SW 1271 (cell line): ENCODE measurements around the gene ABI1.

Experiments
- DNase-seq, 2 experiments: peaks; one replicate each; lab custom pipeline; 2025; lab: John Stamatoyannopoulos, UW

The ABI1 gene

DNA sequence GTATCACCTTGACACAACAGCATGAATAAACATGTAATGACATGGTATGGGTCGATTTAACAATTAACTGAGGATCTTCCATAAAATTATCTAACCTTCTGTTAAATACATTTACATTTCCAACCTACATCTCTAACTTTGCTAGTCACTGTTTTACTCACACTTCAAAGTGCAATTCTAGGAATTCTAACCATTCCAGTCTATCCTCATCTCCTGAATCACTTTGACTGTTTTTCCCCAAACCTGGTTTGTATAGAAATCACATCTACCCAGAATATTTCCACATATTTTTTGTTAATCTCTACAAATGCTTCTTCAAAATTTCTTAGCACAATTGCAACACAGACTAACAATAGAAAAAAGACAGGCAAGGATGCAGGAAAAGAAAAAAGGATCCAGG is 6.2 kb downstream of the ABI1 start:
- no peak for DNase-seq

DNA sequence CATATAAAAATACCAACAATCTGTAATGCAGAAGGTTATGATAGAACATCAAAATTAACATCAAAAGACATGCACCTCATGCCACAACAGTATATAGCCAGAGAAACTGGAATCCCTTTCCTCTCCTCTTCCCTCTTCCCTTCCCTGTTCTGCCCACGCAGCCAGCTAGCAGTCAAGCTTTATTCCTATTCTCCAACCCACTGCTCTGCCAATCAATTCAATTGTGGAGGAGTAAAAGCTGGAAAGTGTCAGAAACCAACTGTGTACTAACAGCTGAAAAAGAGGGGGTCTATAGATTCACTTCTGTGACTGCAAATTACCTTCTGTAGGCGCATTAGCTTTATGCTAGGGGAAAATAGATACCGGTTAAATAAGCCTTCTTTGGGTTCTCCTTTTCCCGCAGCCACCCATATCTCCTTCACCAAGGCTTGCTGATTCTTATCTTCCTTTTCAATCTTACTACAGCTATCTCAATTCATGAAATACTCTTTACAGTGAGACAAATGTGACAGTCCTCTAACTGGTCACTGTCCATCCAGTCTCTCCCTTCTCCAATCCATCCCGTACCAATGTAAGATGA is 16.3 kb downstream of the ABI1 start:
- no peak for DNase-seq

DNA sequence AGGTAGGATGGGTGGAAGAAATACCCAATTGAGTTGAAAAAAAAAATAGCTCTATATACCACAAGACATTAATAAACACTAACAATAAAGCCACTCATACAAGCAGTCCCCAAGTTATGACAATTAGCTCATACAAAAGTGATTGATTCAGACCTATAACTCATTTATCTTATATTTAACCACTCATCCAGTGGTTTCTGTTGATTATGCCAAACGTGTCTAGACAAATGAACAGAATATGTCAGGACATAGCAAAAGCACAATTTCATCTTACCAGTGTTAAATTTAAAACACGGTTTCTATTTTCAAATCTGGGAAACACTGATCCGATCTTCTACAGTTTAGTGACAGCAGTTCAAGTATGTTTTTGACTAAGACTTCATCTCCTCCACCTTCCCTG is 17.0 kb downstream of the ABI1 start:
- DNase-seq, result no peak

DNA sequence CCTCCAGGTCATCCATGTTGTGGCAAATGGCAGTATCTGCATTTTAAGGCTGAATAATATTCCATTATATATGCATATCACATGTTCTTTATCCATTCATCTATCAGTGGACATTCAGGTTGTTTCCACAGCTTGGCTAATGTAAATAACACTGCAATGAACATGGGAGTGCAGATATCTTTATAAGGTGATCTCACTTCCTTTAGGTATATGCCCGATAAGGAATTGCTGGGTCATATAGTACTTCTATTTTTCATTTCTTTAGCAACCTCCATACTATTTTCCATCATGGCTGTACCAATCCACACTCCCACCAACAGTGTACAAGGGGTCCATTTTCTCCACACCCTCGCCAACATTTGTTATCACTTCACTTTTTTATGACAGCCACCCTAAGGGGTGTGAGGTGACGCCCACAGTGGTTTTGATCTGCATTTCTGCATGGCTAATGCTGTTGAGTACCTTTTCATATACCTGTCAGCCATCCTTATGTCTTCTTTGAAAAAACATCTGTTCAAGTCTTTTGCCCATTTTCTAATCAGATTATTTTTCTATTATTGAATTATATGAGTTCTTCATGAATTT is 18.9 kb downstream of the ABI1 start:
- no peak for DNase-seq

DNA sequence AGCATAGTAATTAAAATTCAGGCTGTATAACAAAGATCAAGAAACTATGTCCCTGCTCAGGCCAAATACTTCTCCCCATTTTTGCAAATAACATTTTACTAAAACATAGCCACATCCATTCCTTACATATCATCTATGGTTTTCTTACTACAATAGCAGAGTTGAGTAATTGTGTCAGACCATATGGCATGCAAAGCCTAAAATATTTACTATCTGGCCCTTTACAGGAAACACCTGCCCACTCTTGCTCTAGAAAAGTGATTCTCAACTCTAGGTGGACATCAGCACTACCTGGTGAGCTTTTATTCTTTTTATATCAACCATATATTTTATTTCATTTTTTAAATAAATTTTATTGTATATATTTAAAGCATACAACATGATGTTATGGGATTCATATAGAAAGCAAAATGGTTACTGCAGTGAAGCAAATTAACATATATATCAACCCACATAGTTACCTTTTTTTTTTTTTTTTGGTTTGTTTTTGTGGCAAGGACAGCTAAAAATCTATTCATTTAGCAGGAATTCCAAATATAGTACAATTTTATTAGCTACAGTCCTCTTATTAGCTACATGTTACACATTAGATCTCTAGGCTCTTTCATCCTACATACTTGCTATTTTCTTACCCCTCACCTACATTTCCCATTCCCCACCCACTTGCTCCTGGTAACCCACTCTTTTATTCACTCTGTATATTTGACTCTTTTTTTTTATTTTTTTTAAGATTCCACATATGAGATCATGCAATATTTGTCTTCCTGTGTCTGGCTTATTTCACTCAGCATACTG is 19.6 kb downstream of the ABI1 start:
- no peak for DNase-seq

DNA sequence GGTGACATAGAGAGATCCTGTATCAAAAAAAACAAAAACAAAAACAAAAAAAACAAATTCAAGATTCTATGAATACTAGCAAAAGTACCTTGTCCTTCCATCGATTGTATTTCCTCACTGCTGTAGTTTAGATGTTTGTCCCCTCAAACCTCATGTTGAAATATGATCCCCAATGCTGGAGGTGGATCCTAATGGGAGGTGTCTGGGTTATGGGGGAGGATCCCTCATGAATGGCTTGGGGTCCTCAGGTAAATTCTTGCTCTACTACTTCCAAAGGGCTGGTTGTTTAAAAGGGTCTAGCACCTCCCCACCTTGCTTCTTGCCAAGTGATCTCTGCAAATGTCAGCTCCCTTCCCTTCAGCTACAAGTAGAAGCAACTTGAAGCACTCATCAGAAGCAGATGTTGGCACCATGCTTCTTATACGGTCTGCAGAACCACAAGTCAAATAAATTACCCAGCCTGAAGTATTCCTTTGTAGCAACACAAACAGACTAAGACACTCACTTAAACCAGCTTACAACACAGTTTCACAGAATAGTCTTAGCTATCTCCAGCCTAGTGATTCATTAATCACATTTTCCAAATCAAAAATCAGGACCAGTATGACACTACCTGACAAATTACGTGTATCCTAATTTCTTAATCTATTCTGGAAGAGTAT is 20.7 kb downstream of the ABI1 start:
- DNase-seq, result no peak

DNA sequence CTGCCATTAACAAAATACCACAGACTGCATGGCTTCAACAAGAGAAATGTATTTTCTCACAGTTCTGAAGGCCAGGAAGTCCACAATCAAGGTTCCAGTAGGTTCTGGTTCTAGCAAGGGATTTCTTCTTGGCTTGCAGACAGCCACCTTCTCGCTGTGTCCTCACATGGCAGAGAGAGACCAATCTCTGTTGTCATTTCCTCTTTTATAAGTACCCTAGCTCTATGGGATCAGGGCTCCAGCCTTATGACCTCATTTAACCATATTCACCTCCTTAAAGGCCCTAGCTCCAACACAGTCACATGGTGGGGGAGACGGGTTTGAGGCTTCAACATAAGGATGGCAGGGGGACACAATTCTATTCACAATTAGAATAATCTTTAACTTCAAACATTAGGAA is 23.6 kb downstream of the ABI1 start:
- no peak for DNase-seq

DNA sequence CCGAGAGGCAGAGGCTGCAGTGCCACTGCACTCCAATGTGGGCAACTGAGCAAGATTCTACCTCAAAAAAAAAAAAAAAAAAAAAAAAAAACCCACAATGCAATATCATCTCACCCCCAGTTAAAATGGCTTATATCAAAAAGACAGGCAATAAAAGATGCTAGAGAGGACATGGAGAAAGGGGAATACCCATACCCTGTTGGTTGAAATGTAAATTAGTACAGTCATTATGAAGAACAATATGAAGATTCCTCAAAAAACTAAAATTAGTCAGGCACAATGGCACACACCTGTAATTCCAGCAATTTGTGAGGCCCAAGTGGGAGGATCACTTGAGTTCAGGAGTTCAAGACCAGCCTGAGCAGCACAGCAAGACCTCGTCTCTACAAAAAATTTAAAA is 25.7 kb downstream of the ABI1 start:
- no peak for DNase-seq

DNA sequence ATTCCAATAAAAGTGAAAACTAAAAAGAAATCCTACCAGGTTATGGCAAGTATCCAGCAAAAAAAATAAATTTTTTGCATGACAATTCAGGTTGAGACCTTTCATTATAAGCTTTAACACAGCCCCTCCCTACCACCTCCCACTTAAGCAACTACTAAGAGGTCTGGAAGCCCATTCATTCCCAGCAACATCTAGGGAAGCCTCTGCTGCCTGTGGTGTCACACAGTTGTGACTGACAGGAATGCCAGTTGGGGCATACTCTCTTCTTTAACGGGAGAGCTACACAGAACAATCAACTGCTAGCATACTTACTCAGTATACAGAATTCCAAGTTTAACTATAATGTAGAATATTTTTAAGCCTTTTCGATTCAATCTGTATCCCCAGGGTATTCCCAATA is 27.8 kb downstream of the ABI1 start:
- DNase-seq, result no peak

DNA sequence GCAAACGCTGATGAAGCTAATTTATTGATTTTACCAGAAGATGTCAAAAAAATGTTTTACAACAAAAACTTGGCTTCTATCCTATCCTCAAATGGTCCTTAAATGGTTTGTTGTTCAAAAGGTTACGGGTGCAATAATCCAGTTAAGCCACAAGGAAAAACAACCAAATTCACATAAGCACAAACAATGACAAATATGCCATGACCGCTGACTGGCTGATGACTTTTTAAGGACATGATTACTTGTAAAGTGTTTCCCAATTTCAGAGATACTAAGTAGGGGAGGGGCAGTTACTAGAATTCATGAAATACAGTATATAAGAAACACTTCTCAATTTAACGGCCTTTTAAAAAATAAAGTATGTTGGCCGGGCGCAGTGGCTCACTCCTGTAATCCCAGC is 28.8 kb downstream of the ABI1 start:
- no peak for DNase-seq

DNA sequence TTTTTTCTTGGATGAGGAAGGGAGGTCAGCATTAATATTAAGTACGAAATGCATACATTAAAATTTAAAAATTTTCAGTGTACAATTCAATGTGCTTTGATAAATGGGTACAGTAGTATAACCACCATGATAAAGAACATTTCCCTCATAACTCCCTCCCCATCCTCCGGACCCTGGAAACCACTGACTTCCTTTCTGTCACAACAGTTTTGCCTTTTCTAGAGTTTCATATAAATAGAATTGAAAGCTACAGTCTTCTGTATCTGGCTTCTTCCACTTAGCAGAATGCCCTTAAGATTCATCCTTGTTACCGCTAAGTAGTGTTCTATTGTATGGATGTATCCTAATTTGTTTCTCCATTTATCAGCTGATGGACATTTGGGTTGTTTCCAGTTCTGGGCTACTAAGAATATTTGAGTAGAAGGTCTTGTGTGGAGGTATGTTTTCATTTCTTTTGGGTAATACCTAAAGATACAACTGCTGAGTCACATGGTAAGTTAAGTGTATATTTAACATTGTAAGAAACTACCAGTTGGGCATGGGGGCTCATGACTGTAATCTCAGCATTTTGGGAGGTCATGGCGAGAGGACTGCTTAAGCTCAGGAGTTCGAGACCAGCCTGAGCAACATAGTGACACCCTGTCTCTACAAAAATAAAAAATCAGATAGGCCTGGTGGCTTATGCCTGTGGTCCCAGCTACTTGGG is 30.8 kb downstream of the ABI1 start:
- no peak for DNase-seq

DNA sequence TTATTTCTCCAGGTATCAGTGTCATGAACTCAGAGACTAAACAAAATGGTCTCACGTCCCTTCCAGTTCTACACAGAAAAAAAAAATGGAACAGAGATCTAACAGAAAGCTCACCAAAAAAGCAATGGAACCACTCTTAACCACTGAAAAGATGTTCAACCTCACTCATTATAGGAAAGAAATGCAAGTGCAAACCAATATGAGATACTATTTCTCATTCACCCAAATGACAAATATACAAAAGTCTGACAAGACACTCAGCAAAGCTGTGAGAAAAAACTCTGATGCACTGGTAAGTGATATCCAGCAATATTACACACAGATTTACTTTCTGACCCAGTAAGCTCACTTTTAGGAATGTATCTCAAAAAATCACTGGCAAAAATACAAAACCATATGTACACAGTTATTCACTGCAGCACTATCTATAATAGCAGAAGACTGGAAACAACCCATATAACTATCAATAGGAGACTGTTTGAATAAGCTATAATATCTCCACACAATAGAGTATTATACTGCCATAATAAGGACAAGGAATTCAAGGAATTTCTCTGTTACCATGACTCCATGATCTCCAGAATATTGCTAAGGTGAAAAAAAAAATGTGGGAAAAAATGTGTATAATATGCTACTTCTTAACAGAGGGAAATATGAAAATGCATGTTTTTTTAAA is 36.6 kb downstream of the ABI1 start:
- DNase-seq, result no peak

DNA sequence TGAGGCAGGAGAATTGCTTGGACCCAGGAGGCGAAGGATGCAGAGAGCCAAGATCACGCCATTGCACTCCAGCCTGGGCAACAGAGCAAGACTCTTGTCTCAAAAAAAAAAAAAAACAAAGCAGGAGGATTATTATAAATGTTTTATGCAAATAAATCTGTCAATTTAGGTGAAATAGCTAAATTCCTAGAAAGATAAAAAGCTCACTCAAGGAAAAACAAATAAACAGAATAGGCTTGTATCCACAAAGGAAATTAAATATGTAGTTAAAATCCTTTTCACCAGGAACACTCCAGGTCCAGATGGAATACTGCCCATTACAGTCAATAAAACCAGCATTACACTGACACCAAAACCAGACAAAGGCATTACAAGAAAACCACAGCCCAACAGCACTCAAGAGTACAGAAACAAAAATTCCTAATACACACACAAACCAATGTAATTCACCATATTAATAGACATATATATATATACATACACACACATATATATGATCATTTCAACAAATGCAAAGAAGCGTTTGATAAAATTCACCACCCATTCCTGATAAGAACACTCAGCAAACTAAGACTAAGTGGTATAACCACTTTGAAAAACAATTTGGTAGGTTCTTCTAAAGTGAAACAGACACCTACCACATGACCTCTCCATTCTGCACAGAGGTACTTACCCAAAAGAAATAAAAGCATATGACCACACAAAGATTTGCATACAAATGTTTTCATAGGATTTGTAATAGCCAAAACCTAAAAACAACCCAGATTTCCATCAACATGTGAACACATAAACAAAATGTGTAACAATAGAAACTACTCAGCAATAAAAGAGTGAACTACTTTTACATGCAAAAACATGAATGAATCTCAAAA is 38.8 kb downstream of the ABI1 start:
- DNase-seq, result no peak

DNA sequence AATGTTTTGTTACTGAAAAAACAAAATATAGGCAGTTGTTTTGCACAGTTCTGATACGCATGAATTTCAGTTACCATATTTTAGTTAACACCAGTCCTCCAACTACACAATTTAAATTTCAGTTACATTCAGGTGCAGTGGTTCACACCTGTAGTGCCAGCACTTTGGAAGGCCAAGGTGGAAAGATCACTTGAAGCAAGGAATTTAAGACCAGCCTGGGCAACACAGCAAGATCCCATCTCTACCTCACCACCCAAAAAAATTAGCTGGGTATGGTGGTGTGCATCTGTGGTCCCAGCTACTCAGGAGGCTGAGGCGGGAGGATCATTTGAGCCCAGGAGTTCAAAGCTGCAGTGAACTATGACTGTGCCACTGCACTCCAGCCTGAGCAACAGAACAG is 45.3 kb downstream of the ABI1 start:
- no peak for DNase-seq

DNA sequence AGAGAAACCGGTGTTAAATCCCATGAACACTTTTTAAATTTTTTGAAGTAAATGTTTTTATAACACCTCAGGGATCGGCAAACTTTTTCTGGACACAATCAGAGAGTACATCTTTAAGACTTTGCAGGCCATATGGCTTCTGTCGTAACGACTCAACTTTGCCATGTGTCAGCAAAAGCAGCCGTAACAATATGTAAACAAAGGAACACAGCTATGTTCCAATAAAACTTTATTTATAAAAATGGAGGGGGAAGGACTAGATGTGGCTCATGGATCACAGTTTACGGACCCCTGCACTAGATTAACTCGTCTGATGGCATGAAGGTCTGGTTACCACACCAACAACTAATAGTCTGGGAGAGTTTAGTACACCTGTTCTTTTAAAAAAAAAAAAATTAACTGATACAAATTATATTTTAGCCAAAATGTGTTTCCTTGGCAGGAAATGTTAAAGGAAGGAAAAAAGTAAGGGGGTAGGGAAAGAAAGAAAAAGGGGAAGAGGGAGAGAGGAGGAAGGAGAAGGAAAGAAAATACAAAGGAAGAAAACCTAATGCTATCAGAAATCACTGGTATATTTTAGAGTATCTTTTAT is 50.2 kb downstream of the ABI1 start:
- DNase-seq, result no peak

DNA sequence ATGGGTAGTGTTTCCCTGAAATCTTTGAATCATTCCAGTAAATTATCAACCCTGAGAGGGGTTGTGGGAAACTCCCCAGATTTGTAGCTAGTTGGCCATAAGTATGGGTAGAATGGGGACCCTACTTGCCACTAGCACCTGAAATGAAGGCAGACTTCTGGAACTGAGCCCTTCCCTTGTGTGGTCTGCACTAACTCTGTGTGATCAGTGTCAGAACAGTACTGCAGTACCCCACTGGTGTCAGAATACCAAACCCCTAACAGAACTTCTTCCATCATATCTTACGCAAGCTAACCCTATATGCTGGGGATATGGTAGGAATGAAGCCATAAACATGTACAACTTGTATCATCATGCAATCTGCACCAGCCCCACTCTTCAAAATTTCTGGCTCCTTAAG is 50.8 kb downstream of the ABI1 start:
- DNase-seq, result no peak

DNA sequence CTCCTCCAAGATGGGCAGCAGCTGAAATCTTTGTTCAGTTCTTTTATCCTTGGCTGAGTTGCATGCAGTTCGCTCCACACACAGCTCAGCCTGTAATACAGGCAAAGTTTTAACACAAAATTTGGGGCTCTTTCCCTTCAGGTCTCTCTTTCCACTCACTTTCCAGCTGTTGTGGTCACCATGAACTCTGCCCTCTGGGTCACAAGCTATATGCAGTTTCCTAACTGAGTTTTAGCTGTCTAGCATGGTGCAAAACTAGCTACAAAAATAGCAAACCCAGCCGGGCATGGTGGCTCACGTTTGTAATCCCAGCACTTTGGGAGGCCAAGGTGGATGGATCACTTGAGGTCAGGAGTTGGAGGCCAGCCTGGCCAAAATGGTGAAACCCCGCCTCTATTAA is 53.2 kb downstream of the ABI1 start:
- no peak for DNase-seq

DNA sequence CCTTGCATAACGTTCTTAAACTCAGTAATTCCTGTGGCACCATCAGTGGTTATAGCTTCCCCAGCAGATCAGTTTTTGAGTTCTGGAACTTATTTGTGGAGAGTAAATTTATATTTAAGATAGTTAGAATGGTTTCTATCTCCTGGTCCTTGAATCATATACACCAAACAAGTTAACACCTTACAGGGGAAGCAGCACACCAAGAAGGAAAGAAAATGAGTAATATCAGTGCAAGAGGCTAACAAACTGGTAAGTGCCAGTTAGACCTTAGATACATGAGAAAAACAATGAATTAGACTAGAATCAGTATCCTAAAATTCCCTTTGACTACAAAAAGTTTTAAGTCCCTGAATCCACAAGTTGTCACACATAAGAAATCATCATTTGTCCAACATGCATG is 54.2 kb downstream of the ABI1 start:
- no peak for DNase-seq

DNA sequence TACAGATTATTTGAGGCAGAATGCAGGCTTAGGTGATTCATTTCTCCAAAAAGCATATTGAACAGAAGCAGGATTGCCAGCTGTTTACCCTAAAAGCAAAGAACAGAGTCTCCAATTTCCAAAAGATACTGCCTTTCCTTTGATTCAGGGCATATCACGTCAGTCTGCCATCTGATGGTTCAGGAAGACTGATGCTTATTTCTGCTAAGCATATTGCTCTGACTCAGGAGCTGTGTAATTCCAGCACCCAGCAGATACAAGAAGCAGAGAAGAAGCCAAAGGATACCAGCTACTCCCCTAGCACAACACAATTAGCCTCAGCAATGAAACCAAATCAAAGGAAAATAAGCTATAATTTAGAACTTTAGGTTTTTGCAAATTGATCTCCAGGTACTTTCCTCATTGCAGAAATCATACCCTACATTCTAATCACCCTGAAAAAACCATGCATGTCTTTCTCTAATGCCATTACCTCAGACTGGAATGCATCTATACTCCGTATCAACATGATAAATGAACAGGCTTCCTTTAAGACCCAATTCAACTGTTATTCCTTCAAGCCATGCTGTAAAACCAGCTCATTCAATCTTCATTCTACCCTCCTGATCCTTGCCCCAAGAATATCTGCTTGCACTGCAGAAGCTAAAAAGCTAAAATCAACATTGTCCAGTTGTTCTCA is 55.1 kb downstream of the ABI1 start:
- no peak for DNase-seq
